ENCODE results near the gene GRN. TPM values are rescaled to one million over a fixed set of nuclear protein-coding genes. Genes with fewer than 3 reads are reported as not detected.

The GRN gene
- total and polyA plus RNA-seq, 8 donors = 31.8 to 644 (median 196) TPM

DNA sequence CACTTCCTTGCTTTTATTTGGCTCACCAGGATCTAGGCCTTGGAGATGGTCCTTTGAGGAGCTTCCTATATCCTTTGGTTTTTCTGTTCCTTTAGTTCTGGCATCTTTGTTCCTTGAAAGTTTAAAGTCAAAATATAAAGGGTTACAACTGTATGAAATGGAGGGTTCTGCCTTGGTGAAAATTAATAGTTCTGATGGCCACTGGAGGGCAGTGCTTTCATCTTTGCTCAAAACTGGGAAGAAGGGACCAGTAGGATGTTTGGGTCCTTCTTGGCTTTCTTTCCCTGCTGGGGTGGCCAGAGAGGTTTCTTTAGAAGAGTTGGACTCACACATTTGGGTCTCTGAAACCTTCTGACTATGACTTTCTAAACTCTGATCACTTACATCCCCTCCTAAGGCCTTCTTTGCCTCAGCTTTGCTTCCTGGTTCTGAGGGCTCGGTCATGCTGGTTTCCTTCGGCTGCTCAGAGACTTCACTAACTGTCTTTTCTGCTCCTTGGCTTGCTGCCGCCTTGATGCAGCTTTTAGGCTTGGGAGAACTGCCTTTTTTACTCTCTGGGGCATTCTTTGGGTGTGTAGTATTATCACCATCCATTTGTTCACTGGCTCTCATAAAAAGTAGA lies 55.2 kb downstream of the GRN start:
- no peaks in the 10 kb centered on the region for H3K27me3 ChIP-seq
- peak in 1 of 2 donors; percentile 53 for DNase-seq
- no peaks in the 10 kb centered on the region for H3K4me1 ChIP-seq
- no peak overlapping the region for H3K27ac ChIP-seq
- H3K4me3 ChIP-seq = no peak overlapping the region
- 84 to 98% (median 95%) methylated on average over 3 of the region's 3 CpGs for WGBS, 5 donors
- intact Hi-C loops (cut with DNase I; ENCODE audit: low total_unique reads) = no loop called here
- H3K9me3 ChIP-seq = no peaks in the 10 kb centered on the region
- peaks cover 45 to 93% (median 83%) of the 10 kb centered on the region in 4 donors for H3K36me3 ChIP-seq
- no peak for TF ChIP-seq POLR2AphosphoS5 (IDR thresholded peaks at IDR 0.05)
- no peak for TF ChIP-seq POLR2A (IDR thresholded peaks at IDR 0.05)
- TF ChIP-seq, protein P1, sequence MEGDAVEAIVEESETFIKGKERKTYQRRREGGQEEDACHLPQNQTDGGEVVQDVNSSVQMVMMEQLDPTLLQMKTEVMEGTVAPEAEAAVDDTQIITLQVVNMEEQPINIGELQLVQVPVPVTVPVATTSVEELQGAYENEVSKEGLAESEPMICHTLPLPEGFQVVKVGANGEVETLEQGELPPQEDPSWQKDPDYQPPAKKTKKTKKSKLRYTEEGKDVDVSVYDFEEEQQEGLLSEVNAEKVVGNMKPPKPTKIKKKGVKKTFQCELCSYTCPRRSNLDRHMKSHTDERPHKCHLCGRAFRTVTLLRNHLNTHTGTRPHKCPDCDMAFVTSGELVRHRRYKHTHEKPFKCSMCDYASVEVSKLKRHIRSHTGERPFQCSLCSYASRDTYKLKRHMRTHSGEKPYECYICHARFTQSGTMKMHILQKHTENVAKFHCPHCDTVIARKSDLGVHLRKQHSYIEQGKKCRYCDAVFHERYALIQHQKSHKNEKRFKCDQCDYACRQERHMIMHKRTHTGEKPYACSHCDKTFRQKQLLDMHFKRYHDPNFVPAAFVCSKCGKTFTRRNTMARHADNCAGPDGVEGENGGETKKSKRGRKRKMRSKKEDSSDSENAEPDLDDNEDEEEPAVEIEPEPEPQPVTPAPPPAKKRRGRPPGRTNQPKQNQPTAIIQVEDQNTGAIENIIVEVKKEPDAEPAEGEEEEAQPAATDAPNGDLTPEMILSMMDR (IDR thresholded peaks at IDR 0.05) = peak in 4 of 7 experiments; percentile 11 to 36 (median 28)

Small RNAs within 50 kb of the gene (small RNA-seq; reads per million reads assigned to genes)
- gene RF00012 (0 reads per million in 4 donors), gene RNU6-453P (0 to 0.10 (median 0) reads per million in 4 donors)

Other genes with a start within 250 kb of the GRN start
- gene HDAC5, start 221.7 kb upstream of the GRN start, total RNA-seq = 100 to 1,000 TPM in 2 of 5 donors, 10 to 100 TPM in 3; 14.7 to 311 (median 58.0) TPM
- gene HDAC5, start 221.7 kb upstream of the GRN start, polyA plus RNA-seq = 10 to 100 TPM; 13.3 to 19.3 (median 17.9) TPM
- 1 to 10 TPM in 2 of 5 donors, under 1 TPM in 1, not detected in 2; 0.14 to 1.7 (median 1.3) TPM for gene HROB, start 203.4 kb upstream of the GRN start, total RNA-seq
- gene HROB, start 203.4 kb upstream of the GRN start, polyA plus RNA-seq = 1 to 10 TPM in 1 of 3 donors, under 1 TPM in 2; 0.61 to 2.4 (median 0.62) TPM
- under 1 TPM in 1 of 5 donors, not detected in 4; 0.73 TPM for gene ASB16, start 174.6 kb upstream of the GRN start, total RNA-seq
- under 1 TPM in 2 of 3 donors, not detected in 1; 0.30 to 0.31 TPM for gene ASB16, start 174.6 kb upstream of the GRN start, polyA plus RNA-seq
- 10 to 100 TPM; 10.7 to 62.4 (median 16.2) TPM for gene TMUB2, start 158.3 kb upstream of the GRN start, total RNA-seq
- 10 to 100 TPM; 16.2 to 37.8 (median 16.5) TPM for gene TMUB2, start 158.3 kb upstream of the GRN start, polyA plus RNA-seq
- 10 to 100 TPM; 11.1 to 57.4 (median 43.7) TPM for gene ATXN7L3, start 145.4 kb upstream of the GRN start, total RNA-seq
- gene ATXN7L3, start 145.4 kb upstream of the GRN start, polyA plus RNA-seq = 10 to 100 TPM; 21.0 to 29.9 (median 29.2) TPM
- gene UBTF, start 125.6 kb upstream of the GRN start, total RNA-seq = 100 to 1,000 TPM in 2 of 5 donors, 10 to 100 TPM in 3; 35.8 to 198 (median 59.4) TPM
- 10 to 100 TPM; 25.5 to 28.8 (median 27.4) TPM for gene UBTF, start 125.6 kb upstream of the GRN start, polyA plus RNA-seq
- gene SLC4A1, start 77.2 kb upstream of the GRN start, total RNA-seq = 1 to 10 TPM in 1 of 5 donors, not detected in 4; 8.3 TPM
- not detected for gene SLC4A1, start 77.2 kb upstream of the GRN start, polyA plus RNA-seq
- gene RUNDC3A, start 36.7 kb upstream of the GRN start, total RNA-seq = 10 to 100 TPM in 1 of 5 donors, 1 to 10 TPM in 2, under 1 TPM in 1, not detected in 1; 0.43 to 40.8 (median 3.5) TPM
- 1 to 10 TPM; 4.5 to 6.0 (median 4.5) TPM for gene RUNDC3A, start 36.7 kb upstream of the GRN start, polyA plus RNA-seq
- 100 to 1,000 TPM in 3 of 5 donors, 10 to 100 TPM in 2; 42.0 to 351 (median 133) TPM for gene SLC25A39, start 20.5 kb upstream of the GRN start, total RNA-seq
- gene SLC25A39, start 20.5 kb upstream of the GRN start, polyA plus RNA-seq = 100 to 1,000 TPM; 124 to 161 (median 135) TPM
- gene FAM171A2, start 18.6 kb downstream of the GRN start, total RNA-seq = 1 to 10 TPM in 2 of 5 donors, not detected in 3; 2.0 to 5.4 TPM
- gene FAM171A2, start 18.6 kb downstream of the GRN start, polyA plus RNA-seq = under 1 TPM; 0.30 to 0.31 (median 0.31) TPM
- 1 to 10 TPM in 1 of 5 donors, under 1 TPM in 1, not detected in 3; under 0.01 to 2.4 TPM for gene ITGA2B, start 44.3 kb downstream of the GRN start, total RNA-seq
- gene ITGA2B, start 44.3 kb downstream of the GRN start, polyA plus RNA-seq = under 1 TPM; 0.12 to 0.53 (median 0.46) TPM
- gene GPATCH8, start 158.1 kb downstream of the GRN start, total RNA-seq = 10 to 100 TPM; 18.0 to 58.2 (median 21.0) TPM
- gene GPATCH8, start 158.1 kb downstream of the GRN start, polyA plus RNA-seq = 1 to 10 TPM; 5.2 to 6.9 (median 6.4) TPM
- gene FZD2, start 212.2 kb downstream of the GRN start, total RNA-seq = 10 to 100 TPM in 1 of 5 donors, 1 to 10 TPM in 2, not detected in 2; 1.0 to 19.3 (median 2.2) TPM
- gene FZD2, start 212.2 kb downstream of the GRN start, polyA plus RNA-seq = 1 to 10 TPM in 1 of 3 donors, under 1 TPM in 2; 0.31 to 1.5 (median 0.75) TPM